ENCODE data around the gene CCDC88A. TPM values are rescaled to one million over a fixed set of nuclear protein-coding genes. Genes with fewer than 3 reads are reported as not detected.
"Not testable (repeated sequence)": the region's sequence is repeated elsewhere in the genome, so short reads cannot be mapped to it uniquely, and the experiment has no call there.

The CCDC88A gene
- polyA plus RNA-seq, 1 experiment: 18.7 TPM

DNA sequence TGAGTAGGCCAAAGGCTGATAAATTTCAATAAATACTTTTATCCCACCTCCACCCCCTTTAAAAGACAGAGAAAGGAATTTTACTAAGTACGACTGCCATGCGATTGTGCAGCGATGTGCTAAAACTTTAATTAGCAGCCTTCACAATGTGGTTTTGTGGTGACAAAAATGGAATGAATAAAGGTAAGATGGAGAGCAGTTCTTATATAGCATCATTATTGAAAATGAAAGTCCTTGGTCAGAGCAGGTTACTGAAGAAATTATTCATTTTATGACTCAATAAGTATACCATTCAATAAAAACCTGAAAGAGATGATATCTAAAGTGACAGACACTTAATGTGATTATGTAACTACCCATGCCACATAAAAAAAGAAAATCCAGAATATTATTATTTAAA, 117.4 kb downstream of the CCDC88A start:
- ChIA-PET POLR2A (no interaction called here), CTCF (no interaction called here)
- Histone ChIP-seq H3K36me3 (ENCODE audit: control insufficient read depth, insufficient read depth, low read length) (no peaks in the 10 kb centered on the region), H3K4me3 (ENCODE audit: low read depth, low read length) (no peak overlapping the region), H3K27me3 (ENCODE audit: control insufficient read depth, insufficient read depth, low read length) (no peaks in the 10 kb centered on the region)
- TF ChIP-seq, protein P1, sequence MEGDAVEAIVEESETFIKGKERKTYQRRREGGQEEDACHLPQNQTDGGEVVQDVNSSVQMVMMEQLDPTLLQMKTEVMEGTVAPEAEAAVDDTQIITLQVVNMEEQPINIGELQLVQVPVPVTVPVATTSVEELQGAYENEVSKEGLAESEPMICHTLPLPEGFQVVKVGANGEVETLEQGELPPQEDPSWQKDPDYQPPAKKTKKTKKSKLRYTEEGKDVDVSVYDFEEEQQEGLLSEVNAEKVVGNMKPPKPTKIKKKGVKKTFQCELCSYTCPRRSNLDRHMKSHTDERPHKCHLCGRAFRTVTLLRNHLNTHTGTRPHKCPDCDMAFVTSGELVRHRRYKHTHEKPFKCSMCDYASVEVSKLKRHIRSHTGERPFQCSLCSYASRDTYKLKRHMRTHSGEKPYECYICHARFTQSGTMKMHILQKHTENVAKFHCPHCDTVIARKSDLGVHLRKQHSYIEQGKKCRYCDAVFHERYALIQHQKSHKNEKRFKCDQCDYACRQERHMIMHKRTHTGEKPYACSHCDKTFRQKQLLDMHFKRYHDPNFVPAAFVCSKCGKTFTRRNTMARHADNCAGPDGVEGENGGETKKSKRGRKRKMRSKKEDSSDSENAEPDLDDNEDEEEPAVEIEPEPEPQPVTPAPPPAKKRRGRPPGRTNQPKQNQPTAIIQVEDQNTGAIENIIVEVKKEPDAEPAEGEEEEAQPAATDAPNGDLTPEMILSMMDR (IDR thresholded peaks at IDR 0.05; ENCODE audit: insufficient read depth, low read depth, low read length): no peak
- DNase-seq (ENCODE audit: low read depth): no peak

GRCh38 chr2:55301277-55301676, 118.4 kb downstream of the CCDC88A start:
- no peaks in the 10 kb centered on the region for H3K27me3 ChIP-seq (ENCODE audit: control insufficient read depth, insufficient read depth, low read length)
- TF ChIP-seq, protein P1 (IDR thresholded peaks at IDR 0.05; ENCODE audit: insufficient read depth, low read depth, low read length): no peak
- peaks cover under 1% of the 10 kb centered on the region; the same call in 1 of the 2 replicates for H3K36me3 ChIP-seq (ENCODE audit: control insufficient read depth, insufficient read depth, low read length)
- ChIA-PET CTCF (no interaction called here), POLR2A (no interaction called here)
- H3K4me3 ChIP-seq (ENCODE audit: low read depth, low read length): no peak overlapping the region
- DNase-seq (ENCODE audit: low read depth): no peak

- Histone ChIP-seq H3K27me3 (ENCODE audit: control insufficient read depth, insufficient read depth, low read length) (no peaks in the 10 kb centered on the region), H3K4me3 (ENCODE audit: low read depth, low read length) (no peak overlapping the region), H3K36me3 (ENCODE audit: control insufficient read depth, insufficient read depth, low read length) (peaks cover 5% of the 10 kb centered on the region)
- TF ChIP-seq, protein P1 (IDR thresholded peaks at IDR 0.05; ENCODE audit: insufficient read depth, low read depth, low read length): no peak
- CTCF ChIA-PET: interaction anchor here (0.6 kb wide), 1 partner anchor 11 kb away, joined by 4 read pairs; no protein-coding TSS in a partner anchor
- POLR2A ChIA-PET: no interaction called here
- no peak for DNase-seq (ENCODE audit: low read depth)
These were observed 123.3 kb downstream of the CCDC88A start for GRCh38 chr2:55296393-55296792.

- Histone ChIP-seq H3K27me3 (ENCODE audit: control insufficient read depth, insufficient read depth, low read length) (no peaks in the 10 kb centered on the region), H3K4me3 (ENCODE audit: low read depth, low read length) (no peak overlapping the region; the same call in 1 of the 2 replicates), H3K36me3 (ENCODE audit: control insufficient read depth, insufficient read depth, low read length) (peaks cover 1% of the 10 kb centered on the region; the same call in 1 of the 2 replicates)
- DNase-seq (ENCODE audit: low read depth): no peak
- TF ChIP-seq, protein P1 (IDR thresholded peaks at IDR 0.05; ENCODE audit: insufficient read depth, low read depth, low read length): no peak
- ChIA-PET POLR2A (no interaction called here), CTCF (no interaction called here)
These were observed 136.6 kb downstream of the CCDC88A start for GRCh38 chr2:55283083-55283482.

DNA sequence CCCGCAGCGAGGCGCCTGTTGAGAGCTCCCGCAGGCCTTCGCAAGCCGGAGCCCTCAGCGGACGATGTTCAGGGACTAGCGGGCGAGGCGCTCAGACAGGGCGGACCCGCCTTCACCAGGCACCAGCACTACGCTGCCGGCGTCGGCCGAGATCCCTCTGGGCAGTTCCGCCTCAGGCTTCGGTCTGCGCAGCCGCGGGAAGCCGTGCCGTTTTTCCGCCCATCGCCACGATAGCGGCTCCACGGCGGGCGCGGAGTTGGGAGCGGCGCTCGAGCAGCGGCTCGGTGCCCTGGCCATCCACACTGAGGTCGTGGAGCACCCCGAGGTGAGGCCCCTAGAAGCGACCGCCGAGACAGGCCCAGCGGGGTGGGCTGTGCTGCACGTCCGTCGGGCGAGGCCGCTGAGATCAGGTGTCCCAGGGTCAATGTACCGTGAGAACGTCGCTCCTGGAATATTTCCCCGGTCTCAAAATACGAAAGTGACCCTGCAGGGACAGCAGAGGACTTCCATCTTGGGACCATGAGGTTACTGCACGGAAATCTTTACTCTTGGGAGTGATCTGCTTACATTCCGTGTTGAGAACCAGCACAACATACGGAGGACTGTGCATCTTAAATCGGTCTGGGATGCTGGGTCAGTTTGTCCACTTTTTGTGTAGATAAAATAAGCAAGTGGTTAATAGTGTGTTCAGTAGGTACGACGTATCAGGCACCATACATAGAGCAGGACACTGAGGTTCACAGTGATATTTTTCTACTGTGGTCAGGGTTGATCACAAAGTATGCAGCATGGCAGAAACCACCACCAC, 137.3 kb downstream of the CCDC88A start:
- Histone ChIP-seq H3K36me3 (ENCODE audit: control insufficient read depth, insufficient read depth, low read length) (peaks cover 1% of the 10 kb centered on the region; the same call in 1 of the 2 replicates), H3K4me3 (ENCODE audit: low read depth, low read length) (peak overlapping the region; percentile 73), H3K27me3 (ENCODE audit: control insufficient read depth, insufficient read depth, low read length) (no peaks in the 10 kb centered on the region)
- CTCF ChIA-PET: no interaction called here
- POLR2A ChIA-PET: interaction anchor here (0.7 kb wide), 1 partner anchor 981 kb away, joined by 3 read pairs; no protein-coding TSS in a partner anchor
- TF ChIP-seq, protein P1 (IDR thresholded peaks at IDR 0.05; ENCODE audit: insufficient read depth, low read depth, low read length): no peak
- DNase-seq (ENCODE audit: low read depth): peak; percentile 27

- CTCF ChIA-PET: not testable (repeated sequence)
These were observed 138.7 kb downstream of the CCDC88A start for GRCh38 chr2:55280851-55281546.

DNA sequence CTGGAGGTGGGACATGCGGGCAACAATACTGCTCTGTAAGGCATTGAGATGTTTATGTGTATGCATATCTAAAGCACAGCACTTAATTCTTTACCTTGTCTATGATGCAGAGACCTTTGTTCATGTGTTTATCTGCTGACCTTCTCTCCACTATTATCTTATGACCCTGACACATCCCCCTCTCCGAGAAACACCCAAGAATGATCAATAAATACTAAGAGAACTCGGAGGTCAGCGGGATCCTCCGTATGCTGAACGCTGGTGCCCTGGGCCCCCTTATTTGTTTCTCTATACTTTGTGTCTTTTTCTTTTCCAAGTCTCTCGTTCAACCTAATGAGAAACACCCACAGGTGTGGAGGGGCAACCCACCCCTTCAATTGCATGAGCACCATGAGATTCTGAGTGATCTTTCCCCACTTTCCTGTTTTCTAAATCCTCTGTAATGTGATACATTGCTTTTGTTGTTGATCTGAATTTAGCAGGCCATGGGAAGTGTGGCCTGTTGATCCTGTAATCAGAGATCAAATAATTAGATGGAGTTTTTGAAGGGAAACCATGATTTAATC, 139.7 kb downstream of the CCDC88A start:
- H3K27me3 ChIP-seq (ENCODE audit: control insufficient read depth, insufficient read depth, low read length); POLR2A ChIA-PET; DNase-seq (ENCODE audit: low read depth); CTCF ChIA-PET; H3K4me3 ChIP-seq (ENCODE audit: low read depth, low read length); H3K36me3 ChIP-seq (ENCODE audit: control insufficient read depth, insufficient read depth, low read length): not testable (repeated sequence)

More at GRCh38 chr2:55280851-55281546, 138.7 kb downstream of the CCDC88A start:
- POLR2A ChIA-PET; H3K4me3 ChIP-seq (ENCODE audit: low read depth, low read length); DNase-seq (ENCODE audit: low read depth); H3K27me3 ChIP-seq (ENCODE audit: control insufficient read depth, insufficient read depth, low read length); H3K36me3 ChIP-seq (ENCODE audit: control insufficient read depth, insufficient read depth, low read length): not testable (repeated sequence)
